Activated naive CD4-positive, alpha-beta T cell treated with anti-CD3 and anti-CD28 coated beads for 36 hours (primary cell): ENCODE results near the gene ZEB2. TPM values are rescaled to one million over a fixed set of nuclear protein-coding genes. Genes with fewer than 3 reads are reported as not detected.

Experiments
- CTCF ChIA-PET: fragments of 350-600 bp; sonication (Branson Sonifier 250); formaldehyde crosslinking; loops from one replicate; lab custom pipeline; 2021; ENCODE audit warnings: antibody characterized with exemption; lab: Charles Lee
- DNase-seq: peaks from one replicate; pipeline ENCODE4 v3.0.0-alpha.2; 2020
- H3K27ac Mint-ChIP-seq: one replicate; pipeline ENCODE4 v1.8.0; 2021; ENCODE audit warnings: mild to moderate bottlenecking, mixed read lengths
- H3K27me3 Mint-ChIP-seq: one replicate; pipeline ENCODE4 v1.8.0; 2021; ENCODE audit warnings: low read depth, mixed read lengths
- H3K36me3 Mint-ChIP-seq: one replicate; pipeline ENCODE4 v1.8.0; 2021; ENCODE audit warnings: low read depth, mixed read lengths
- H3K4me1 Mint-ChIP-seq: one replicate; pipeline ENCODE4 v1.8.0; 2021; ENCODE audit warnings: low read depth, mixed read lengths
- H3K4me3 Mint-ChIP-seq: one replicate; pipeline ENCODE4 v1.8.0; 2021; ENCODE audit warnings: mild to moderate bottlenecking, moderate library complexity, mixed read lengths
- H3K9me3 Mint-ChIP-seq: one replicate; pipeline ENCODE4 v1.8.0; 2021; ENCODE audit warnings: mixed read lengths
- intact Hi-C: fragments of 100-400 bp; cut with micrococcal nuclease; formaldehyde crosslinking; loops from one replicate; pipeline ENCODE4 v1.15.1; 2023
- total RNA-seq, 2 experiments: library from RNA; stranded (reverse); gene quantifications; one replicate each; pipeline ENCODE4 v1.2.3, GENCODE V29; 2021

ZEB2 gene
- total RNA-seq, 2 experiments from 2014 or later, result 4.3 to 4.9 TPM

- no peaks in the 10 kb centered on the region for H3K36me3 Mint-ChIP-seq
- H3K27me3 Mint-ChIP-seq, result peaks cover 23% of the 10 kb centered on the region
- CTCF ChIA-PET, result no interaction called here
- no peaks in the 10 kb centered on the region for H3K4me1 Mint-ChIP-seq
- no peak overlapping the region for H3K27ac Mint-ChIP-seq
- H3K9me3 Mint-ChIP-seq, result no peaks in the 10 kb centered on the region
- H3K4me3 Mint-ChIP-seq, result no peak overlapping the region
- DNase-seq, result no peak
- intact Hi-C loops, result no loop called here
Measured at GRCh38 chr2:144500563-144500962, 19.4 kb downstream of the ZEB2 start.

GRCh38 chr2:144498277-144498676 lies 21.6 kb downstream of the ZEB2 start:
- H3K4me3 Mint-ChIP-seq, result no peak overlapping the region
- no peak for DNase-seq
- H3K4me1 Mint-ChIP-seq, result peaks cover 1% of the 10 kb centered on the region
- CTCF ChIA-PET, result interaction anchor here (0.5 kb wide), 1 partner anchor 745 kb away, joined by 3 read pairs; no protein-coding TSS in a partner anchor
- H3K36me3 Mint-ChIP-seq, result no peaks in the 10 kb centered on the region
- no peak overlapping the region for H3K27ac Mint-ChIP-seq
- H3K27me3 Mint-ChIP-seq, result peaks cover 8% of the 10 kb centered on the region
- intact Hi-C loops, result no loop called here
- no peaks in the 10 kb centered on the region for H3K9me3 Mint-ChIP-seq

GRCh38 chr2:144496977-144497598 lies 22.8 kb downstream of the ZEB2 start:
- no peak overlapping the region for H3K4me3 Mint-ChIP-seq
- intact Hi-C loops, result no loop called here
- CTCF ChIA-PET, result no interaction called here
- no peak overlapping the region for H3K27ac Mint-ChIP-seq
- H3K9me3 Mint-ChIP-seq, result no peaks in the 10 kb centered on the region
- no peak for DNase-seq
- H3K27me3 Mint-ChIP-seq, result peaks cover 7% of the 10 kb centered on the region
- H3K36me3 Mint-ChIP-seq, result no peaks in the 10 kb centered on the region
- H3K4me1 Mint-ChIP-seq, result peaks cover 11% of the 10 kb centered on the region

DNA sequence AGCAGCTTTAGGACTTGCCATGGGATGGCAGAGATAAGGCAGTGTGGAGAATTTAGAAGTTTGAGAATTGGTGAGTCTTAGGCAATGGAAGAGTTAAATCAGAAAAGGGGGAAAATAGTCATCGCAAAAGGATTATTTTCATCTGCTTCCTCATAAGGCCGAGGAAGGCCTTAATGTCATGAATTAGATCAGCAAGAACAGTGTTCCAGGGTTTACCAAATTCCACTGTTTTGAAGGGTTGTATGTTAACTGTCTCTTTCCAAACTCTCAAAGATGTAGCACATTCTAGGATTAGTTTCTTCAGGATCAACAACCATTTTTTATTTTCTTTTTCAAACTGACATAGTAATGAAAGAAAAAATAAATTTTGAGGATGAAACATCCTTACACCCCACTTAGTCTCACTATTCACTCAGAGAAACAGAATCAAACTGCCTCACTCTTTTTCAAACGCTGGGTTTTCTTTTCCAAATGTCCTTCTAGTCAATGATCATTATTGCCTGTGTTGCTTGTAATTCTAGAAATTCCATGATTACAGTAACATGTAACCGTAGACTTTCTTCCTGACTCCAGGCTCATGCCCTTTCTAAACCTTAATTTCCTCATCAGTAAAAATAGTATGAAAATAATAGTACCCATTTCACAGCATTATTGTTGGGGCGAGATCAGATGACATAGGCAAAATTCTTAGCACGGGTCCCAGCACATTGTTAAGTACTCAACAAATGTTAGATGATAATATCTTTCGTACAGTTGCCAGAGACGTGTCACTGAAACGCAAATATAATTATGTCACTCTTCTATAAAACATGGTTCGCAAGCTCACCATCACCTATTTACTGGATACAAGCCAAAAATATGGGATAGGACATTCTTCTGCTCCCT lies 23.6 kb downstream of the ZEB2 start:
- Mint-ChIP-seq H3K27ac (no peak overlapping the region), H3K4me1 (peaks cover 12% of the 10 kb centered on the region), H3K27me3 (peaks cover 4% of the 10 kb centered on the region), H3K9me3 (no peaks in the 10 kb centered on the region), H3K4me3 (no peak overlapping the region), H3K36me3 (no peaks in the 10 kb centered on the region)
- DNase-seq, result no peak
- intact Hi-C loops, result no loop called here
- CTCF ChIA-PET, result no interaction called here

DNA sequence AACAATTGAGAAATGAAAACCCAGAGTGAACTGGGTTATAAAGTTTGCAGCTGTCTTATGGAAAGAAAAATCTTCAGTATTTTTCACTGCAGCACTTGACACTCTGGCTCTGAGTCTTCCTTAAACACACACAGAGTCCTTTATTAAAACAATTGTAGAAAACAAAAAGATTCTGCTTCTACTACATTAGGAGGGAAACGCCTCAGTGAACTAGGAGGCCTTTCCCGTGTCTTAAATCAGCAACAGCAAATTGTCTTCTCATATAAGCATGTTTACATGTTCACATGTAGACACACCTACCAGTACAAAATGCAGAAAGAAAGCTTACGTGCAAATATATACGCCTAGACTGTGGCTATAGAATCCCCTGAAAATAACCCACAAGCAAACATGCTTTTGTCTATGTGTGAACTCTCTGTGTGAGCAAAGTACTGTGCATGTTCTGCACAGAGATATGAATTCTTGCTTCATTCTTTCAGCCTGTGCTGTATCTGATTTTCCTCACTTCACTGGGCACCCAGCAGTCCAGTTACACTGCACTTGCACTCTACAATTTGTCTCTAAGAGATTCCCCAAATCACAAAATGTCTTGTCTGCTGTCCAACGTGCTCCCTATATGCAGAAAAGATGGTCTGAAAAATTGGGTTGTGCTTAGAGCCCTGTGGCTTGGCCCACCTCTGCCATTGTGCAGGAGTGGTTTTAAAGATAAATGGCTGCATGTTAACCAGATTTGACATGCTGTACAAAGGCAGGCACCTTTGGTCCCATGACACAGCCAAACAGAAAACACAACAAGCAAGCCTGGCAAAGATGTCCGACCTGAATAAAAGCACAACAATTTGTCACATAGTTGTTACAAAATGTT lies 24.5 kb downstream of the ZEB2 start:
- no peak for DNase-seq
- H3K4me3 Mint-ChIP-seq, result no peak overlapping the region
- peaks cover 12% of the 10 kb centered on the region for H3K4me1 Mint-ChIP-seq
- CTCF ChIA-PET, result no interaction called here
- H3K36me3 Mint-ChIP-seq, result no peaks in the 10 kb centered on the region
- intact Hi-C loops, result no loop called here
- no peaks in the 10 kb centered on the region for H3K9me3 Mint-ChIP-seq
- peaks cover 4% of the 10 kb centered on the region for H3K27me3 Mint-ChIP-seq
- no peak overlapping the region for H3K27ac Mint-ChIP-seq

GRCh38 chr2:144493027-144493809 lies 26.7 kb downstream of the ZEB2 start:
- Mint-ChIP-seq H3K4me3 (no peak overlapping the region), H3K36me3 (no peaks in the 10 kb centered on the region), H3K9me3 (no peaks in the 10 kb centered on the region), H3K27ac (peak overlapping the region; percentile 31), H3K4me1 (peaks cover 14% of the 10 kb centered on the region), H3K27me3 (peaks cover 3% of the 10 kb centered on the region)
- CTCF ChIA-PET, result no interaction called here
- DNase-seq, result peak; percentile 26
- intact Hi-C loops, result loop anchor here (1.0 kb wide), 1 partner anchor 79 kb away; no protein-coding TSS in a partner anchor

- Mint-ChIP-seq H3K4me1 (peaks cover 16% of the 10 kb centered on the region), H3K27me3 (peaks cover 2% of the 10 kb centered on the region), H3K9me3 (no peaks in the 10 kb centered on the region), H3K36me3 (no peaks in the 10 kb centered on the region), H3K4me3 (no peak overlapping the region), H3K27ac (no peak overlapping the region)
- intact Hi-C loops, result no loop called here
- CTCF ChIA-PET, result no interaction called here
- DNase-seq, result no peak
Measured at GRCh38 chr2:144490857-144491256, 29.1 kb downstream of the ZEB2 start.

GRCh38 chr2:144490017-144490416 lies 29.9 kb downstream of the ZEB2 start:
- intact Hi-C loops, result no loop called here
- peaks cover 16% of the 10 kb centered on the region for H3K4me1 Mint-ChIP-seq
- CTCF ChIA-PET, result no interaction called here

GRCh38 chr2:144489315-144489916 lies 30.5 kb downstream of the ZEB2 start:
- H3K4me3 Mint-ChIP-seq, result no peak overlapping the region
- DNase-seq, result no peak
- no peak overlapping the region for H3K27ac Mint-ChIP-seq
- intact Hi-C loops, result no loop called here
- no peaks in the 10 kb centered on the region for H3K9me3 Mint-ChIP-seq
- H3K36me3 Mint-ChIP-seq, result no peaks in the 10 kb centered on the region
- peaks cover 16% of the 10 kb centered on the region for H3K4me1 Mint-ChIP-seq
- H3K27me3 Mint-ChIP-seq, result no peaks in the 10 kb centered on the region
- CTCF ChIA-PET, result interaction anchor here (0.6 kb wide), 1 partner anchor 14 kb away, joined by 3 read pairs; no protein-coding TSS in a partner anchor

More at GRCh38 chr2:144490017-144490416, 29.9 kb downstream of the ZEB2 start:
- Mint-ChIP-seq H3K4me3 (no peak overlapping the region), H3K27ac (peak overlapping the region; percentile 18), H3K36me3 (no peaks in the 10 kb centered on the region), H3K9me3 (no peaks in the 10 kb centered on the region), H3K27me3 (peaks cover 2% of the 10 kb centered on the region)
- no peak for DNase-seq

GRCh38 chr2:144484201-144484948 lies 35.5 kb downstream of the ZEB2 start:
- H3K27ac Mint-ChIP-seq, result no peak overlapping the region
- no peak overlapping the region for H3K4me3 Mint-ChIP-seq
- H3K9me3 Mint-ChIP-seq, result no peaks in the 10 kb centered on the region
- CTCF ChIA-PET, result no interaction called here
- peaks cover 2% of the 10 kb centered on the region for H3K4me1 Mint-ChIP-seq
- H3K27me3 Mint-ChIP-seq, result no peaks in the 10 kb centered on the region
- no peak for DNase-seq
- intact Hi-C loops, result no loop called here
- no peaks in the 10 kb centered on the region for H3K36me3 Mint-ChIP-seq

GRCh38 chr2:144481666-144482065 lies 38.3 kb downstream of the ZEB2 start:
- intact Hi-C loops, result no loop called here
- Mint-ChIP-seq H3K36me3 (no peaks in the 10 kb centered on the region), H3K9me3 (no peaks in the 10 kb centered on the region), H3K27ac (no peak overlapping the region), H3K27me3 (no peaks in the 10 kb centered on the region), H3K4me1 (no peaks in the 10 kb centered on the region), H3K4me3 (no peak overlapping the region)
- CTCF ChIA-PET, result no interaction called here
- no peak for DNase-seq
